GM23248 (cell line): ENCODE data around the gene HECTD2.

Experiments
- EZH2 ChIP-seq: fragments of 200-600 bp; sonication (generic); IDR thresholded peaks from 2 replicates; pipeline ENCODE4 v1.6.1; 2018; ENCODE audit warnings: antibody characterized with exemption, mild to moderate bottlenecking; ENCODE audit not compliant: insufficient read depth, poor library complexity, severe bottlenecking
- EZH2phosphoT487 ChIP-seq: fragments of 200-600 bp; sonication (generic); IDR thresholded peaks from 2 replicates; pipeline ENCODE4 v1.6.1; 2018; ENCODE audit warnings: antibody characterized with exemption, moderate library complexity, mild to moderate bottlenecking, low read depth; ENCODE audit not compliant: insufficient read depth

GRCh38 chr10:91536733-91537132 lies 126.6 kb downstream of the HECTD2 start:
- TF ChIP-seq EZH2: no peak
- no peak for TF ChIP-seq EZH2phosphoT487
